Endothelial cell of umbilical vein (primary cell): ENCODE results near the gene PACSIN2.
"Not testable (repeated sequence)": the region's sequence is repeated elsewhere in the genome, so short reads cannot be mapped to it uniquely, and the experiment has no call there.

ENCODE experiments used
- EZH2 ChIP-seq: IDR thresholded peaks from 2 replicates; pipeline ENCODE4 v1.6.1; 2012; ENCODE audit warnings: borderline replicate concordance, low read depth, mild to moderate bottlenecking, moderate library complexity, low read length, inconsistent platforms; ENCODE audit not compliant: severe bottlenecking
- MYC ChIP-seq: IDR thresholded peaks from one replicate; pipeline ENCODE4 v1.6.1; 2011; ENCODE audit warnings: mild to moderate bottlenecking, low read depth, low read length
- POLR2A ChIP-seq: IDR thresholded peaks from 2 replicates; pipeline ENCODE4 v1.6.1; 2012; ENCODE audit warnings: low read depth, mild to moderate bottlenecking, control low read depth, low read length
- POLR2AphosphoS5 ChIP-seq: IDR thresholded peaks from 2 replicates; pipeline ENCODE4 v1.6.1; 2012; ENCODE audit warnings: low read depth, mild to moderate bottlenecking, control low read depth, low read length, moderate library complexity; ENCODE audit not compliant: insufficient read depth
- TF ChIP-seq, protein P1 (sequence below), 2 donors: IDR thresholded peaks; 1 replicate in 1 of 2; 2 replicates in 1 of 2; pipeline ENCODE4 v1.5.1; 2011; ENCODE audit warnings: low read length in 2 of 2, mild to moderate bottlenecking in 2 of 2, moderate library complexity in 2 of 2, control low read depth in 1 of 2, inconsistent platforms in 1 of 2, low read depth in 1 of 2; ENCODE audit not compliant: insufficient read depth in 1 of 2; ENCODE audit errors: extremely low read depth in 1 of 2
- TF ChIP-seq, protein P2 (sequence below): IDR thresholded peaks from 2 replicates; pipeline ENCODE4 v1.6.1; 2011; ENCODE audit not compliant: insufficient read depth, insufficient read length

DNA sequence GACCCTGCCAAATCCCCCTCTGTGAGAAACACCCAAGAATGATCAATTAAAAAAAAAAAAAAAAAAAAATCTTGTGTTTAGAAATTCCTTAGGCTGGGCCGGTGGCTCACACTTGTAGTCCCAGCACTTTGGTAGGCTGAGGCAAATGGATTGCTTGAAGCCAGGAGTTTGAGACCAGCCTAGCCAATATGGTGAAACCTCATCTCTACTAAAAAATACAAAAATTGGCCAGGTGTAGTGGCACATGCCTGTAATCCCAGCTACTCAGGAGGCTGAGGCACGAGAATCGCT lies 53.6 kb downstream of the PACSIN2 start:
- not testable (repeated sequence) for TF ChIP-seq EZH2, POLR2A, MYC, POLR2AphosphoS5
- TF ChIP-seq, protein P1, sequence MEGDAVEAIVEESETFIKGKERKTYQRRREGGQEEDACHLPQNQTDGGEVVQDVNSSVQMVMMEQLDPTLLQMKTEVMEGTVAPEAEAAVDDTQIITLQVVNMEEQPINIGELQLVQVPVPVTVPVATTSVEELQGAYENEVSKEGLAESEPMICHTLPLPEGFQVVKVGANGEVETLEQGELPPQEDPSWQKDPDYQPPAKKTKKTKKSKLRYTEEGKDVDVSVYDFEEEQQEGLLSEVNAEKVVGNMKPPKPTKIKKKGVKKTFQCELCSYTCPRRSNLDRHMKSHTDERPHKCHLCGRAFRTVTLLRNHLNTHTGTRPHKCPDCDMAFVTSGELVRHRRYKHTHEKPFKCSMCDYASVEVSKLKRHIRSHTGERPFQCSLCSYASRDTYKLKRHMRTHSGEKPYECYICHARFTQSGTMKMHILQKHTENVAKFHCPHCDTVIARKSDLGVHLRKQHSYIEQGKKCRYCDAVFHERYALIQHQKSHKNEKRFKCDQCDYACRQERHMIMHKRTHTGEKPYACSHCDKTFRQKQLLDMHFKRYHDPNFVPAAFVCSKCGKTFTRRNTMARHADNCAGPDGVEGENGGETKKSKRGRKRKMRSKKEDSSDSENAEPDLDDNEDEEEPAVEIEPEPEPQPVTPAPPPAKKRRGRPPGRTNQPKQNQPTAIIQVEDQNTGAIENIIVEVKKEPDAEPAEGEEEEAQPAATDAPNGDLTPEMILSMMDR (IDR thresholded peaks at IDR 0.05; ENCODE audit: extremely low read depth in 1 of 2, insufficient read depth in 1 of 2, low read depth in 1 of 2, low read length in 2 of 2), result not testable (repeated sequence)
- TF ChIP-seq, protein P2, sequence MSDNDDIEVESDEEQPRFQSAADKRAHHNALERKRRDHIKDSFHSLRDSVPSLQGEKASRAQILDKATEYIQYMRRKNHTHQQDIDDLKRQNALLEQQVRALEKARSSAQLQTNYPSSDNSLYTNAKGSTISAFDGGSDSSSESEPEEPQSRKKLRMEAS, result not testable (repeated sequence)
